Measurements from ENCODE around the gene JPH2.

DNA sequence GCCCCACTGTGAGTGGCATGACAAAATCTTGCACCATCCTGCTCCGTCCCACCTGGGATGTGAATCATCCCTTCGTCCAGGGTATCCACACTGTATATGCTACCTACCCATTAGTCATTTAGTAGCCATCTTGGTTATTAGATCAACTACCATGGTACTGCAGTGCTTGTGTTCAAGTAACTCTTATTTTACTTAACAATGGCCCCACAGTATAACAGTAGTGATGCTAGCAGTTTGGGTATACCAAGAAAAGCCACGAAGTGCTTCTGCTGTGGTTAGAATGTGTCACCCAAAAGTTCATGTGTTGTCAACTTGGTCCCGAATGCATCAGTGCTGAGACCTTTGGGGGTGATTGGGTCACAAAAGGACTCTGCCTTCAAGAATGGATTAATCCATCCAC, 11.9 kb upstream of the JPH2 start:
- TF ChIP-seq, protein P1, sequence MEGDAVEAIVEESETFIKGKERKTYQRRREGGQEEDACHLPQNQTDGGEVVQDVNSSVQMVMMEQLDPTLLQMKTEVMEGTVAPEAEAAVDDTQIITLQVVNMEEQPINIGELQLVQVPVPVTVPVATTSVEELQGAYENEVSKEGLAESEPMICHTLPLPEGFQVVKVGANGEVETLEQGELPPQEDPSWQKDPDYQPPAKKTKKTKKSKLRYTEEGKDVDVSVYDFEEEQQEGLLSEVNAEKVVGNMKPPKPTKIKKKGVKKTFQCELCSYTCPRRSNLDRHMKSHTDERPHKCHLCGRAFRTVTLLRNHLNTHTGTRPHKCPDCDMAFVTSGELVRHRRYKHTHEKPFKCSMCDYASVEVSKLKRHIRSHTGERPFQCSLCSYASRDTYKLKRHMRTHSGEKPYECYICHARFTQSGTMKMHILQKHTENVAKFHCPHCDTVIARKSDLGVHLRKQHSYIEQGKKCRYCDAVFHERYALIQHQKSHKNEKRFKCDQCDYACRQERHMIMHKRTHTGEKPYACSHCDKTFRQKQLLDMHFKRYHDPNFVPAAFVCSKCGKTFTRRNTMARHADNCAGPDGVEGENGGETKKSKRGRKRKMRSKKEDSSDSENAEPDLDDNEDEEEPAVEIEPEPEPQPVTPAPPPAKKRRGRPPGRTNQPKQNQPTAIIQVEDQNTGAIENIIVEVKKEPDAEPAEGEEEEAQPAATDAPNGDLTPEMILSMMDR (IDR thresholded peaks at IDR 0.05), result no peak
- no peak for TF ChIP-seq ZFX (IDR thresholded peaks at IDR 0.05; ENCODE audit: borderline replicate concordance)

Data from 22Rv1 (cell line).